ENCODE measurements around the gene PSORS1C2. TPM values are rescaled to one million over a fixed set of nuclear protein-coding genes. Genes with fewer than 3 reads are reported as not detected.
"Not testable (repeated sequence)": the region's sequence is repeated elsewhere in the genome, so short reads cannot be mapped to it uniquely, and the experiment has no call there.

PSORS1C2 gene
- total RNA-seq, 1 donor from 2014 or later = not detected

- DNase-seq (ENCODE audit: low read depth in 2 of 2) = no peak
These were observed 27.1 kb upstream of the PSORS1C2 start for GRCh38 chr6:31165986-31166385.

DNA sequence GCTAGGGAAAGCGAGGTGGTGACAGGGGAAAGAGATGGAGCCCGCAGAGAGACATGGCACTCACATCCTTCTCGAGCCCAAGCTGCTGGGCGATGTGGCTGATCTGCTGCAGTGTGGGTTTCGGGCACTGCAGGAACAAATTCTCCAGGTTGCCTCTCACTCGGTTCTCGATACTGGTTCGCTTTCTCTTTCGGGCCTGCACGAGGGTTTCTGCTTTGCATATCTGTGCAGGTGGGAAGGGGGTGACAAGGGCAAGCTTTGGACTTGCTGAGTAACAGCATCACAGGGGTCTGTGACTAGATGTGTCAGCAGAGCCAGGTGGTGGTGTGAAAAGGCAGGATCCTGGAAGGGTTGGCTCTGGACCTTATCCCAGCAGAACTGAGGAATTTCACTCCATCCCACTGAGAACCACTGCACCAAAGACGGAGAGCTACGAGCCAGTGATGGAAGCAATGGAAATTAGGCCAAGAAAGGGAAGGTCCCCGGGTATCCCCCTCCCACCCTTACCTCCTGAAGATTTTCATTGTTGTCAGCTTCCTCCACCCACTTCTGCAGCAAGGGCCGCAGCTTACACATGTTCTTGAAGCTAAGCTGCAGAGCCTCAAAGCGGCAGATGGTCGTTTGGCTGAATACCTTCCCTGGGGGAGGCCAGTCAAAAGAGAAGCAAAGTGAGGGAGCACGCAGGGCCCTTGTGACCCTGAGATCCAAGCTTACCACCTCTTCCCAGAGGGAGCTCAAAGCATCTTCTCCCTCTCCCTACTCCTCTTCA, 26.4 kb upstream of the PSORS1C2 start:
- not testable (repeated sequence) for DNase-seq (ENCODE audit: low read depth in 2 of 2)

DNA sequence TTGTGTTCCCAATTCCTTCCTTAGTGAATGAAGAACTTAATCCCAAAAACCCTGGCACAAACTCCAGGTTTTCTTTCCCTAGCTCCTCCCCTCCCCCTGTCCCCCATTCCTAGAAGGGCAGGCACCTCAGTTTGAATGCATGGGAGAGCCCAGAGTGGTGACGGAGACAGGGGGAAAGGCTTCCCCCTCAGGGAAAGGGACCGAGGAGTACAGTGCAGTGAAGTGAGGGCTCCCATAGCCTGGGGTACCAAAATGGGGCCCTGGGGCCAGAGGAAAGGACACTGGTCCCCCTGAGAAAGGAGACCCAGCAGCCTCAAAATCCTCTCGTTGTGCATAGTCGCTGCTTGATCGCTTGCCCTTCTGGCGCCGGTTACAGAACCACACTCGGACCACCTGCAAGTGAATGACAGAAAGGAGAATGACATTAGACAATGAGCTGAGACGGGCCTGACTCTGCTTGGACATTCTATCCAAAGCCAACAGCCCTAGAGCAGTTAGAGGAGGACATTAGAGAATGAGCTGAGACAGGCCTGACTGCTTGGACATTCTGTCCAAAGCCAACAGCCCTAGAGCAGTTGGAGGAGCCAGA, 25.7 kb upstream of the PSORS1C2 start:
- not testable (repeated sequence) for DNase-seq (ENCODE audit: low read depth in 2 of 2)

DNA sequence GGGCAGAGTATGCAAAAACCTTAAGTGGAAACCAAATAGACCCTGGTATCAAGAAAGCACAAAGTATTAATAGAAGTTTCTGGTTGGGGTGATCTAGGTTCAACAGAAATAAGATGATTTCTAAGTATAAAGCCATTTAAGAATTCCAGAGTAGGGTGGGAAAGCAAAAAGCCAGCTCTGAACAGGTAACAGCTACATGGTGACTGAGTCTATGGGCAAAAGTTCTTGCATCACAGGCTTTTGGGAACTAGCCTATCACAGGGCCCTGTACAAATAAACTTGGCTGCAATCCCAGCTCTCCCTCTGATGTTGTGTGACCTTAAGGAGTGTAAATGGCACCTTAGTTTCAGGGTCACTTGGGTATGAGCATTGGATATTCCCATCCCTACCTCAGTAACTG, 25.1 kb upstream of the PSORS1C2 start:
- DNase-seq (ENCODE audit: low read depth in 2 of 2) = no peak

DNA sequence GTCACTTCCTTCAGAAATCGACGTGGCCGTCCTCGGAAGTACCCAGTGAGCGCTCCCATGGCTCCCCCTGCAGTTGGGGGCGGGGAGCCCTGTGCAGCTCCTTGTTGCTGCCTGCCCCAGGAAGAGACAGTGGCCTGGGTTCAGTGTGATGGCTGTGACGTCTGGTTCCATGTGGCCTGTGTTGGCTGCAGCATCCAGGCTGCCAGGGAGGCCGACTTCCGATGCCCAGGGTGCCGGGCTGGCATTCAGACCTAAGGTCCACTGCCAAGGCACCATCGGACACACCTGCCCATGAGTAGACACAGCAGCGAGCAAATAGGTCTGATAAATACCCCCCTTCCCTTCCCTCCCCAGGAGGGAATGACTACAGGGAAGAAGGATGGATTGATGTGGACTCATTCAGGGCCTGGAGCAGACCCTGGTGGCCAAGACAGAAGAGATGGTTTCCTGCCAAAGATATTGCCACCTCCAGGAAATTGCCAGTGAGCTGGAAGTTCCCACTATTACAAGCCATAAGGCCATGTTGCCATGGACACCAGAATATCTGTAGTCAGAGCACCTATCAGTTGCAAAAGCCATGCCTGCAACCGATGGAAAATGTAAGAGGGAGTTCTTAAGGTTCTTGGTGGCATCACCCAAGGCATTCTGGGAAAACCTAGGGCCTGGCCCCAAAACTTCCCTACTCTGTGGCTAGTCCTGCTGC, 23.7 kb upstream of the PSORS1C2 start:
- no peak for DNase-seq (ENCODE audit: low read depth in 2 of 2)

GRCh38 chr6:31161216-31162126, 22.6 kb upstream of the PSORS1C2 start:
- DNase-seq (ENCODE audit: low read depth in 2 of 2) = no peak

- DNase-seq (ENCODE audit: low read depth in 2 of 2) = peak in 1 of 2 donors; percentile 11
These were observed 20.3 kb upstream of the PSORS1C2 start for GRCh38 chr6:31158863-31159855.

DNA sequence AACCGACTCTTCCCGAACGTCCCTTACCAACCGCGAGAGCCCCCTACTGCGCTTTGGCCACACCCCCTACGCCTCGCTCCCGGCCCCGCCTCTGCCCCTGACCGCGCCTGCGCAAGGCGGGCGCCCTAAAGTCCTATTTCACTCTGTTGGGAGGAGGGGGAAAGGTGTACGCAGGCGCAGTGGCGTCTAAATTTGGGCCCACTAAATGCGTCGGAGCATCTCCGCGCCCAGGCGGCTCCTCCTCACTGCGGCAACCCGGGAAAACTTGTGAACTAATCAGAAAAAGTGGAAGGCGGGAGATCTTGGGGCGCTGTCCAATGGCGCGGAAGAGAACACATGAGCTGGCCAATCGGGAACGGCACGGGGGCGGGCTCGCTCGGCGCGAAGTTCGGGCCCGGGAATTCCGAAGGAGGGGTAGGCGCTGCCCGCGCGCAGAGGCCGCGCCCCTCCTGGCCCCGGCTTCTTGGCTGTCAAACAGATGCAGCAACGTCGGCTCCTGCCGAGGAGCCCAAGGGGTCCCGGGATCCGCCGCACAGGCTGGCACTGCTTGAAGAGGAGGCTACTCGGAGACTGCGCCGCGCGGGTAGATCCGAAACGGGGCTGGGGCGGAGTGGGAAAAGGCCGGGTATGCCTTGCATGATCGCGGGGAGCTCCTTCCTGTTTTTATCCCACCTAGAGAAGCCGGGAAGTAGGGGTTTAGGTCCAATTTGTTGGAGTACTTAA, 19.4 kb upstream of the PSORS1C2 start, which contains the start of gene TCF19:
Gene TCF19 (plus strand): TSS at position 450 of the 723 bp plus-strand sequence. CDS start 881 bp downstream, outside the sequence.
- DNase-seq (ENCODE audit: low read depth in 2 of 2) = peak; percentile 99

- no peak for DNase-seq (ENCODE audit: low read depth in 2 of 2)
These were observed 18.8 kb upstream of the PSORS1C2 start, which contains the start of gene CCHCR1 for GRCh38 chr6:31157513-31158139. Gene CCHCR1, minus strand, starts transcription at chr6:31157802. Its CDS starts 202 bp downstream, at chr6:31157600.

GRCh38 chr6:31156641-31157040, 17.8 kb upstream of the PSORS1C2 start:
- no peak for DNase-seq (ENCODE audit: low read depth in 2 of 2)

DNA sequence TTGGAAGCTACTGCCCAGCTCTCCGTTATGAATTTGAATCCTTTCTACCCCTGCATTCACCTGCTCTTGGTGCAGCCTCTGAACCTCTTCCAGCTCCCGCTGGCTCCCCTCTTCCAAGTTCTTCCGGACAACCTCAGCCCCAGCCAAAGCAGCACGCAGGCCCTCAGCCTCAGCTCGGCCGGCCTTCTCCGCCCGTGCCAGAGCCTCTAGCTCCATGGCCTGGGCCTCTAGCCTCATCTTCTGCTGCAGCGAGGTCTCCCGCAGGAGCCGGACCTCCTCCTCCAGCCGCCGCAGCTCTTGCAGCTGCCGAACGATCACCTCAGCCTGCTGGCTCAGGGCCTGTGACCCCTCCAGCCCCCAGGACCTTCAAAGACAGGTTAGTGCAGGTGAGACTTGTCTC, 15.6 kb upstream of the PSORS1C2 start:
- DNase-seq (ENCODE audit: low read depth in 2 of 2) = no peak

GRCh38 chr6:31152781-31153180, 13.9 kb upstream of the PSORS1C2 start:
- DNase-seq (ENCODE audit: low read depth in 2 of 2) = no peak

DNA sequence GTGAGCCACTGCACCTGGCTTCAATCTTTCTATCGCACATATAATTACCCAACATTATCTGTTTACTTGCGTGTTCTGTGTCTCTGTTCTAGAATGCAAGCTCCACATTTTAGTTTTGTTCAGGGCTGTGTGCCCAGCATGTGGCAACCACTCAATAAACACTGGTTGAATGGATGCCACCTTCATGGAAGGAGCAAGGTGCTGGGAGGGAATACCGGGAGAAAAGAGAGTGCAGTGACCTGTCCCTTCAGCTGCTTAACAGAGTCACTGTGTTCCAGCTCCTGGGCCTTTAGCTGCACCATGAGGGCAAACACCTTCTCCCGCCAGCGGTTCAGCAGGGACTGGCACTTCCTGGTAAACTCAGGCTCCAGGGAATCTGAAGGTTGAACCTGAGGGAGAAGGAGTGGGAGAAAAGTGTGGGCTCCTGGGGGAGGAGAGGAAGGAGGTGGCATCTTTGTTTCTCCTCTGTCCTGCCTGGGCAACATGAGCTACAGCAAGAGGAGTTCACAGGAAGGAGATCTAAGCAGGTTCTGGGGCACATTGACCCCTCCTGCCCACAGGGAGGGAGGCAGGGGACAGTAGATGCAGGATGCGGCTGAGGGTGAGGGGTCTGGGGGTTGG, 11.1 kb upstream of the PSORS1C2 start:
- no peak for DNase-seq (ENCODE audit: low read depth in 2 of 2)

GRCh38 chr6:31145386-31145785, 6.5 kb upstream of the PSORS1C2 start:
- no peak for DNase-seq (ENCODE audit: low read depth in 2 of 2)

DNA sequence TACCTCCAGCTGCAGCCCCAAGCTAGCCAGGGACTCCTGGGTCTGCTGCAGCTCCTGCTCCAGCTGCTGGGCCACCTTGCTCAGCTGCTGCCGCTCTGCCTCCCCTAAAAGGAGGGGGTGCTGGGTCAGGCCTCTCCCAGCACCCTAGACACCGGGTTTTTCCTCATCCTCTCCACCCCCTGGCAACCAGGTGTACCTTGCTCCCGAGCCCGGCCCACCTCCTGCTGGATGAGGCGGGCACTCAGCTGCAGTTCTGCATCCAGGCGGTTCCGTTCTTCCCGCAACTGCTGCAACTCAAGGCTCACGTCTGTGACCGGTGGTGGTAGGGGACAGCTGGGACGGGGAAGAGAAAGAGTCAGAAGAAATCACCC, 6.1 kb upstream of the PSORS1C2 start:
- DNase-seq (ENCODE audit: low read depth in 2 of 2) = no peak

- DNase-seq (ENCODE audit: low read depth in 2 of 2) = no peak
These were observed 5.6 kb upstream of the PSORS1C2 start for GRCh38 chr6:31144296-31144969.

DNA sequence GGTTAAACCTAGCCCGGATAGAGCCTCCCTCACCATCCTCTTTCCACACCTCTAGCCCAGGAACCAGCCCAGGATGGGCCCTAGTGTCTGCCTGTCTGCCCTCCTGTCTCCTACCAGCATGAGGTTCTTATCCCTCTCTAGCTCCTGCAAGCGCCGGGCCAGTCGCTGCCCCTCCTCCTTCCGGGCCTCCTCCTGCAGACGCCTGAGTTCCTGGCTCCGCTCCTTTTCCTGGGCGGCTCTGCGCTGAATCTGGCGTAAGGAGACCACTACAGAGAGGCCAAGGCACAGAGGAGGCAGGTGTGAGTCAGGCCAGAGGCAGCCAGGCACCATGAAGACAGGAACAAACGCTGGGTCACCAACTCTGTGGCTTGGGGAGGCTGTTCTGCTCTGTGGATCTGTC, 4.3 kb upstream of the PSORS1C2 start:
- peak in 1 of 2 donors; percentile 67 for DNase-seq (ENCODE audit: low read depth in 2 of 2)

DNA sequence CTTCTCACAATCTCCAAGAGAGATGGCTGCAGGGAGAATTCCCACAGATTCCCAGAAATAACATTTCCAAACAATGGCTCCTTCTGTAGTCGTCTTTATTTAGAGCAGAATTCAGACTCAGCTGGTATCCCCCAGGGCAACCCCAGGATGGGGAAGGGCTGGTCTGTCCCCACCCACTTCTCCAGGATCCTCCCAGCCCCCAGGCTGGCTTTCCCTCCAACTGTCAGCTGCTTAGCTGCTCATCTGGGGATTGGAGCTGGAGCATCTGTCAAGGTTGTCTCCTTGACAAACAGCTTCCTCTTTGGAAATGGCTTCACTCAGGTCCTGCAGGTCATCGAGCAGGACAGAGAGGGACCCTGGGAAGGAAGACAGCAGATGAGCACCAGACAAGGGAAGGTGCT, 3.5 kb upstream of the PSORS1C2 start:
- no peak for DNase-seq (ENCODE audit: low read depth in 2 of 2)
